ENCODE results near the gene PLEKHA6.

The PLEKHA6 gene

GRCh38 chr1:204197068-204197467, 162.7 kb downstream of the PLEKHA6 start:
- Histone ChIP-seq H3K27me3 (ENCODE audit: insufficient read depth, low read length) (peaks cover 56% of the 10 kb centered on the region), H3K9me3 (ENCODE audit: low read length) (no peaks in the 10 kb centered on the region), H2AFZ (ENCODE audit: low read depth, low read length) (no peak overlapping the region), H3K36me3 (ENCODE audit: insufficient read depth, low read length) (no peaks in the 10 kb centered on the region), H3K4me3 (ENCODE audit: low read length) (no peak overlapping the region), H3K4me1 (ENCODE audit: insufficient read depth, low read length) (no peaks in the 10 kb centered on the region)

- Histone ChIP-seq H3K9me3 (ENCODE audit: low read length) (no peaks in the 10 kb centered on the region), H3K27me3 (ENCODE audit: insufficient read depth, low read length) (peaks cover 60% of the 10 kb centered on the region), H3K4me1 (ENCODE audit: insufficient read depth, low read length) (no peaks in the 10 kb centered on the region), H2AFZ (ENCODE audit: low read depth, low read length) (no peak within 1 kb of the TSS), H3K36me3 (ENCODE audit: insufficient read depth, low read length) (no peaks in the 10 kb centered on the region), H3K4me3 (ENCODE audit: low read length) (no peak within 1 kb of the TSS)
These were observed 163.5 kb downstream of the PLEKHA6 start, which contains the start of gene KISS1 for GRCh38 chr1:204196068-204196795. KISS1 (minus strand) TSS chr1:204196491; CDS start chr1:204192876, 3,615 bp downstream.

- H3K4me1 ChIP-seq (ENCODE audit: insufficient read depth, low read length): peaks cover 6% of the 10 kb centered on the region
- no peak overlapping the region for H2AFZ ChIP-seq (ENCODE audit: low read depth, low read length)
- no peak overlapping the region for H3K4me3 ChIP-seq (ENCODE audit: low read length)
- no peaks in the 10 kb centered on the region for H3K9me3 ChIP-seq (ENCODE audit: low read length)
- H3K27me3 ChIP-seq (ENCODE audit: insufficient read depth, low read length): peaks cover 62% of the 10 kb centered on the region
- H3K36me3 ChIP-seq (ENCODE audit: insufficient read depth, low read length): no peaks in the 10 kb centered on the region
These were observed 165.0 kb downstream of the PLEKHA6 start for GRCh38 chr1:204194771-204195170.

DNA sequence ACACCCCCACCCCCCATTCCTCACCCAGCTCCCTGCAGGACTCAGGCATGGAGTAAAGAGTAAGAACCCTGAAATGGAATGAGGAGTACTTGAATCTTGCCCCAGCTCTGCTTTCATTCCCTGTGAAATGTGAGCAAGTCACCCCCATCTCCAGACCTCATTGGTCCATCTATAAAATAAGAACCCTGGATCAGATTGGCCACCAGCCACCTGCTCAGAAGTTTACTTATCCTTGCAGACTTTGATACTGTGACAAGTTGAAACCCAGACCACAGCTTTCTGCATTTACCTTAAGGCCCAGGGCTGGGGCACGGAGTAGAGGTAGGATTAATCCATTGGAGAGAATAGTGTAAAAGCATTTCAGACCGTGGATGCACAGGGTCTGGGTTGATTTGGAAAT, 165.6 kb downstream of the PLEKHA6 start:
- Histone ChIP-seq H3K36me3 (ENCODE audit: insufficient read depth, low read length) (no peaks in the 10 kb centered on the region), H2AFZ (ENCODE audit: low read depth, low read length) (no peak overlapping the region), H3K27me3 (ENCODE audit: insufficient read depth, low read length) (peaks cover 68% of the 10 kb centered on the region), H3K4me1 (ENCODE audit: insufficient read depth, low read length) (peaks cover 13% of the 10 kb centered on the region), H3K4me3 (ENCODE audit: low read length) (no peak overlapping the region), H3K9me3 (ENCODE audit: low read length) (no peaks in the 10 kb centered on the region)

DNA sequence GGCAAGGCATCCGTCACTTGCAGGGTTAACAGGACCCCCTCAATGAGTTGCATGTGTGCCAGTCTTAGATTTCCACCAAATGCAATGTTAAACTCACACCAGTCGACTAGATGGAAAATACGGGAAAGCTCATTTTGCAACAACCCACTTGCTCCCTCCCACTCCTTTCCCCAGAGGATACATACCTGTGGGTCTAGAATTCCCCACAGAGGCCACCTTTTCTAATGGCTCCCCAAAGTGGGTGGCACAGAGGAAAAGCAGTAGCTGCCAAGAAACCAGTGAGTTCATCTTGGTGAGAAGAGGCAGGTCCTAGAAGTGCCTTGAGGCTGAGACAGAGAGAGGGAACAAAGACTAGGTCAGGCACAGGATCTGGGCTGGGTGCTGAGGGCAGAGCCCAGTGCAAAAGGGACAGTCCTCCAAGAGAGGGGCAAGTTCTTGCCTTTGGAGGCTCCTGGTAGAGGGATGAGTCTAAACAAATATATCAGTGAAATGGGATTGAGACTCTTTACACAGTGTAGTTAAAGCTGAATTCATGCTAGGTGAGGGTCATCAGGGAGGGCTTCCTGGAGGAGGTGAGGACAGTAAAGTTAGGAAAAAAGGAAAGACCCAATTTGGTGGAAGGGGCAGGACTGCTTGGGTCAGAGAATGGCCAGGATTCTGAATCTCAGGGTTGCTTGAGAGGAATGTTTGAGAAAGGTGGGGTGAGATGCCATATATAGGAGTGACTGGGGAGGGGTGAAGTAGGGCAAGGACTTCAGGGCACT, 167.0 kb downstream of the PLEKHA6 start:
- H3K27me3 ChIP-seq (ENCODE audit: insufficient read depth, low read length): peaks cover 72% of the 10 kb centered on the region
- no peak overlapping the region for H3K4me3 ChIP-seq (ENCODE audit: low read length)
- H3K36me3 ChIP-seq (ENCODE audit: insufficient read depth, low read length): no peaks in the 10 kb centered on the region
- peaks cover 16% of the 10 kb centered on the region for H3K4me1 ChIP-seq (ENCODE audit: insufficient read depth, low read length)
- H3K9me3 ChIP-seq (ENCODE audit: low read length): no peaks in the 10 kb centered on the region
- H2AFZ ChIP-seq (ENCODE audit: low read depth, low read length): no peak overlapping the region

DNA sequence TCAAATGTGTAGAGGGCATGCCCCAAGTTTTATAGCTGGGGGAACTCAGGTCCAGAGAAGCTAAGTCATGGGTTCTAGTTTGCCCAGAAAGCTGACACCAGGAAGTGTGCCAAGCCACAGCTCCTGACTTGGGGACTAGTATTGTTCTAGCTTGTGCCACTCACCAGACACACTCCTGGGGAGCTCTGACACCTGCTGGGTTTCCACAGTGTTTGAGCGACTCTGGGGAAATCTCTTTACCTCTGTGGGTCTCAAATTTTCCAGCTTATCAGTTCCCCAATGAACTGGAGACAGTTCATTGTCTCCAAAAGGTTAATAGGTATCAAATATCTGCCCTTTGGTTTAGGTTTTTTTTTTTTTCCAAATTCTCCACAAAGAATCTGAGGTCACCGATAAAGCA, 167.7 kb downstream of the PLEKHA6 start:
- Histone ChIP-seq H3K36me3 (ENCODE audit: insufficient read depth, low read length) (no peaks in the 10 kb centered on the region), H2AFZ (ENCODE audit: low read depth, low read length) (no peak overlapping the region), H3K4me1 (ENCODE audit: insufficient read depth, low read length) (peaks cover 16% of the 10 kb centered on the region), H3K27me3 (ENCODE audit: insufficient read depth, low read length) (peaks cover 74% of the 10 kb centered on the region), H3K4me3 (ENCODE audit: low read length) (no peak overlapping the region), H3K9me3 (ENCODE audit: low read length) (no peaks in the 10 kb centered on the region)

DNA sequence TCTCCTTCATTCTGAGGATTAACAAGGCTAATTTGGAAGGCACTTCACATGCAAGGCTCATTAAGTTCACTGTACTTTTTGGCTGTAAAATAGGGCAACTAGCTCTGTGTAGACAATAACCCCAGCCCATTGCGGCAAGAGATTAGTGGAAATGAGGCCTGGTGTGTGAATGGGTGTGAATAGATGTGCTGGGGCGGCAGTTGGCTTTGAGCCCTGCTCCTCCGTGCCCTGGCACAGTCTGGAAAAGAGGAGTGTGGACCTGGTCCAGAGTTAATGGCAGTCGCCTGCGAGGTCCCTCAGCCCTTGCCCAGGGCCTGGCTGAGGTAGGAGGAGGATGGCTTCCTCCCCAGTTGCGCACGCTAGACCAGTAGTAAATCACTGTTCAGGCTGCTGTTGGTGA, 168.3 kb downstream of the PLEKHA6 start:
- Histone ChIP-seq H3K36me3 (ENCODE audit: insufficient read depth, low read length) (no peaks in the 10 kb centered on the region), H3K4me3 (ENCODE audit: low read length) (no peak overlapping the region), H2AFZ (ENCODE audit: low read depth, low read length) (no peak overlapping the region), H3K4me1 (ENCODE audit: insufficient read depth, low read length) (peaks cover 16% of the 10 kb centered on the region), H3K27me3 (ENCODE audit: insufficient read depth, low read length) (peaks cover 73% of the 10 kb centered on the region), H3K9me3 (ENCODE audit: low read length) (no peaks in the 10 kb centered on the region)

DNA sequence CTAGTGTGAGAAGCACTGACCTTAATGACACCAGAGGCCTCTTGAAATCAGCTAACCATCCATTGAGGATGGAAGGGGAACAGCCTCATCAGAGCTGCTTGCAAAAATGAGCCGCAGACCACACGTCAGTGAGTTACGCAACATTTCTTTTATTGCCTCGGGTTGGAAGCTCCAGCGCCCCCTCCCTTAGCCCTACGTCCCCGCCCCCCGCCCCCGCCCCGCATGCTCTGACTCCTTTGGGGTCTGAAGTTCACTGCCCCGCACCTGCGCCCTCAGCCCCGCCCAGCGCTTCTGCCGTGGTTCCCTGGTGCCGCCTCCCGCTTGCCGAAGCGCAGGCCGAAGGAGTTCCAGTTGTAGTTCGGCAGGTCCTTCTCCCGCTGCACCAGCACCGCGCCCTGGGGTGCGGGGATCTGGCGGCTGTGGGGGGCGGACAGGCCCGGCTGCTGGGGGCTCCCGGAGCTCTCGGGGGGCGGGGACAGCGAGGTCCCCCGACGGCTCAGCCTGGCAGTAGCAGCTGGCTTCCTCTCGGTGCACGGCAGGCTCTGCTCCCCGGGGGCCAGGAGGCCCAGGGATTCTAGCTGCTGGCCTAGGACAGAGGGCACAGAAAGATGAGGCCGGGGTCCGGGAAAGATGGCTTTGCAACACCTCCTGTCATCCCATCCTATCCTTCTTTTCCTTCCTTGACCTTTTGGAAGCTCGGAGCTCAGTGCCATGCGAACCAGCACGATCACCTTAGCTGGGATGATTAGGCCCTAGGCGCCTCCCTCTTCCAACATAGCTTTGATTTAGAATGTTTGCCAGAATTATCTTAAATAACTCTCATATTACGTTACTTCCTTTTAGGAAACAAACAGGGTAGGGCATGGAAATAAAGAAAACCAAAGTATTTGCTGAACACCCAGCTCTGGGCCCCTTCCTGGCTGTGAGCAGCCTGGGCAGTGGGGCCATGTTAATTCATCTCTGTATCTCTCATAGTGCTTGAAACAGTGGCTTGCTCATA, 169.2 kb downstream of the PLEKHA6 start:
- no peak overlapping the region for H3K4me3 ChIP-seq (ENCODE audit: low read length)
- peaks cover 66% of the 10 kb centered on the region for H3K27me3 ChIP-seq (ENCODE audit: insufficient read depth, low read length)

DNA sequence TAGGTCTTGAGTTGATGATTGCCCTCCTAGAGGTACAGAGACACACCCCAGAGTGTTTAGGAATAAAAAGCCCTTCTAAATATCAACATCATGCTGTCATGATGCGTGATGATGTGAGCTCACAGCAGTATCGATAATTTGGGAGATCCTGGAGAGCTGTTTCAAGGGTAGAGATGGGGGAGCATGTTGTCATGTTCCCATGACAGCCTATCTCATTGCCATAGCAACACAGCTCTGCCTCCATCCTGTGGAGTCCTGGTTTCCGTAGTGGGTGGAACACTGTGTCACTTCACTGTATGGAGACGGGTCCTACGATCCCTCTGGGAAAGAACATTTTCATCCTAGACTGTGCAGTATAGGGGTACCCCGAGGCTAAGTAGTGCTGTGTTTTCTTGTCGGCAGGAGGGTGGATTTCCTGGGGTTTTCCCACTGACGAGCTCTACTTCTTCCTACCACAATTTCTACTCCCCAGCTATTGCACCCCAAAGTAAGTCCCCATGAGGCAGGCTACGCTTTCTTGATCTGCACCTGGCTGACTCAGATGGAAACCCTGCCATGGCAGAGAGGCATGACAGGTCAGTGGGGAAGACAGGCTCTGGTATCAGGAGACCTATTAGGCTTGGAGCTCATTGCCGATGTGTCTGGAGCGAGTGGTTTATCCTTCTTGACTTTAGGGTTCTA, 170.6 kb downstream of the PLEKHA6 start:
- Histone ChIP-seq H3K4me1 (ENCODE audit: insufficient read depth, low read length) (peaks cover 16% of the 10 kb centered on the region), H3K4me3 (ENCODE audit: low read length) (no peak overlapping the region), H3K27me3 (ENCODE audit: insufficient read depth, low read length) (peaks cover 62% of the 10 kb centered on the region), H2AFZ (ENCODE audit: low read depth, low read length) (no peak overlapping the region), H3K36me3 (ENCODE audit: insufficient read depth, low read length) (no peaks in the 10 kb centered on the region), H3K9me3 (ENCODE audit: low read length) (no peaks in the 10 kb centered on the region)

More for the DNA sequence above, 169.2 kb downstream of the PLEKHA6 start:
- Histone ChIP-seq H3K36me3 (ENCODE audit: insufficient read depth, low read length) (no peaks in the 10 kb centered on the region), H2AFZ (ENCODE audit: low read depth, low read length) (no peak overlapping the region), H3K9me3 (ENCODE audit: low read length) (no peaks in the 10 kb centered on the region), H3K4me1 (ENCODE audit: insufficient read depth, low read length) (peaks cover 16% of the 10 kb centered on the region)

DNA sequence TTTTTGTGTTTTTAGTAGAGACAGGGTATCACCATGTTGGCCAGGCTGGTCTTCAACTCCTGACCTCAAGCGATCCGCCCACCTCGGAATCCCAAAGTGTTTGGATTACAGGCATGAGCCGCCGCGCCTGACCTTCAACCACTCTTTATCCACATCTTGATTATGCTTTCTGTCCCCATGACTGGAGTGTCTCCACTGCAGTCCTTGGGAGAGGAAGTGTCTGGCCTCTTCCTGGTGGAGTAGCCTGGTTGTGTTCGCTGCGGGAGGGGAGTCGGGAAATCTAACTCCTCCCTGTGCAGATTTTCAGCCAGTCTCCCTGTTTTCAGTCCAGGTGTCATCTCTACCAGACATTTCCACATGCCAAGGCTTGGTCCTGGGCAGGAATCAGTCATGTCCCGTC, 173.1 kb downstream of the PLEKHA6 start:
- no peak overlapping the region for H3K4me3 ChIP-seq (ENCODE audit: low read length)
- H2AFZ ChIP-seq (ENCODE audit: low read depth, low read length): no peak overlapping the region
- no peaks in the 10 kb centered on the region for H3K9me3 ChIP-seq (ENCODE audit: low read length)
- peaks cover 16% of the 10 kb centered on the region for H3K4me1 ChIP-seq (ENCODE audit: insufficient read depth, low read length)
- no peaks in the 10 kb centered on the region for H3K36me3 ChIP-seq (ENCODE audit: insufficient read depth, low read length)
- H3K27me3 ChIP-seq (ENCODE audit: insufficient read depth, low read length): peaks cover 46% of the 10 kb centered on the region

- Histone ChIP-seq H2AFZ (ENCODE audit: low read depth, low read length) (no peak overlapping the region), H3K4me1 (ENCODE audit: insufficient read depth, low read length) (no peaks in the 10 kb centered on the region), H3K27me3 (ENCODE audit: insufficient read depth, low read length) (peaks cover 12% of the 10 kb centered on the region), H3K36me3 (ENCODE audit: insufficient read depth, low read length) (no peaks in the 10 kb centered on the region), H3K9me3 (ENCODE audit: low read length) (no peaks in the 10 kb centered on the region), H3K4me3 (ENCODE audit: low read length) (no peak overlapping the region)
These were observed 178.6 kb downstream of the PLEKHA6 start for GRCh38 chr1:204181116-204181515.

GRCh38 chr1:204180133-204180532, 179.6 kb downstream of the PLEKHA6 start:
- H3K27me3 ChIP-seq (ENCODE audit: insufficient read depth, low read length): peaks cover 13% of the 10 kb centered on the region
- H3K36me3 ChIP-seq (ENCODE audit: insufficient read depth, low read length): no peaks in the 10 kb centered on the region
- no peak overlapping the region for H3K4me3 ChIP-seq (ENCODE audit: low read length)

More at GRCh38 chr1:204180133-204180532, 179.6 kb downstream of the PLEKHA6 start:
- Histone ChIP-seq H3K4me1 (ENCODE audit: insufficient read depth, low read length) (no peaks in the 10 kb centered on the region), H2AFZ (ENCODE audit: low read depth, low read length) (no peak overlapping the region), H3K9me3 (ENCODE audit: low read length) (no peaks in the 10 kb centered on the region)

Measured in neuron (in vitro differentiated cells).